RWPE1 (cell line): ENCODE measurements around the gene ZNF583.

Experiments used
- CTCF ChIA-PET: fragments of 350-600 bp; sonication (Branson Sonifier 250); formaldehyde crosslinking; extraction: SDS; loops from one replicate; lab custom pipeline; 2021; lab: Yijun Ruan, JAX
- POLR2A ChIA-PET: fragments of 400-600 bp; formaldehyde crosslinking; extraction: SDS; loops from one replicate; lab custom pipeline; 2020; ENCODE audit warnings: antibody characterized with exemption; ENCODE audit not compliant: low non-redundant PET; lab: Yijun Ruan, JAX
- DNase-seq: peaks from one replicate; pipeline ENCODE4 v3.0.0; 2012; ENCODE audit warnings: low spot score
- H3K27ac ChIP-seq: fragments of 450-650 bp; 2 replicates; pipeline ENCODE4 v1.5.1; 2017
- CTCF ChIP-seq: fragments of 450-650 bp; conservative IDR thresholded peaks from 2 replicates; pipeline ENCODE4 v1.5.1; 2017; ENCODE audit warnings: low read depth, mild to moderate bottlenecking

ZNF583 gene

GRCh38 chr19:56398809-56399208 lies 5.3 kb upstream of the ZNF583 start:
- no peak overlapping the region for H3K27ac ChIP-seq
- CTCF ChIA-PET, result no interaction called here
- no peak for DNase-seq
- POLR2A ChIA-PET, result no interaction called here
- no peak for TF ChIP-seq CTCF

- no peak overlapping the region for H3K27ac ChIP-seq
- no peak for TF ChIP-seq CTCF
- ChIA-PET CTCF (no interaction called here), POLR2A (no interaction called here)
- no peak for DNase-seq
Observed at GRCh38 chr19:56400485-56400884, 3.6 kb upstream of the ZNF583 start.

- ChIA-PET CTCF (no interaction called here), POLR2A (no interaction called here)
- peak overlapping the region; percentile 81 for H3K27ac ChIP-seq
Observed at GRCh38 chr19:56403261-56403660, 871 bp upstream of the ZNF583 start.

GRCh38 chr19:56404705-56405056 lies 549 bp downstream of the ZNF583 start:
- ChIA-PET POLR2A (no interaction called here), CTCF (no interaction called here)
- no peak for TF ChIP-seq CTCF
- DNase-seq, result no peak
- peak overlapping the region; percentile 81; the same call in 1 of the 2 replicates for H3K27ac ChIP-seq

More at GRCh38 chr19:56403261-56403660, 871 bp upstream of the ZNF583 start:
- no peak for DNase-seq
- TF ChIP-seq CTCF, result no peak

- ChIA-PET POLR2A (no interaction called here), CTCF (no interaction called here)
- TF ChIP-seq CTCF, result no peak
- H3K27ac ChIP-seq, result no peak overlapping the region
- DNase-seq, result no peak
Observed at GRCh38 chr19:56405062-56405461, 930 bp downstream of the ZNF583 start.

- no peak overlapping the region for H3K27ac ChIP-seq
- ChIA-PET CTCF (no interaction called here), POLR2A (no interaction called here)
- no peak for TF ChIP-seq CTCF
- DNase-seq, result no peak
Observed at GRCh38 chr19:56423276-56423984, 19.3 kb downstream of the ZNF583 start.
